Measurements from ENCODE around the gene MAN1C1. TPM values are rescaled to one million over a fixed set of nuclear protein-coding genes. Genes with fewer than 3 reads are reported as not detected.

Gene MAN1C1
- total RNA-seq, 2 donors from 2014 or later: 4.4 to 10.9 TPM

- H3K9me3 ChIP-seq: no peaks in the 10 kb centered on the region
- peaks cover 68% of the 10 kb centered on the region for H3K4me1 ChIP-seq
- H3K27ac ChIP-seq: peak overlapping the region in 2 of 4 donors; percentile 72 to 83
- intact Hi-C loops (cut with DNase I): no loop called here
- WGBS, 2 donors: 94 to 99% methylated on average over 13 to 17 of the region's 27 CpGs
- H3K27me3 ChIP-seq: no peaks in the 10 kb centered on the region
- DNase-seq: no peak
- TF ChIP-seq CTCF (IDR thresholded peaks at IDR 0.05): no peak
- no peak for TF ChIP-seq POLR2A (IDR thresholded peaks at IDR 0.05)
- H3K36me3 ChIP-seq (replicated peaks in 1 of 2; ENCODE audit: insufficient read depth in 1 of 2, low read depth in 2 of 2): no peaks in the 10 kb centered on the region
- ATAC-seq: no peak
- H3K4me3 ChIP-seq: no peak overlapping the region
Measured at GRCh38 chr1:25769625-25770383, 153.2 kb downstream of the MAN1C1 start.

GRCh38 chr1:25770541-25771220, 154.1 kb downstream of the MAN1C1 start:
- Histone ChIP-seq H3K36me3 (replicated peaks in 1 of 2; ENCODE audit: insufficient read depth in 1 of 2, low read depth in 2 of 2) (no peaks in the 10 kb centered on the region), H3K27me3 (no peaks in the 10 kb centered on the region), H3K4me1 (peaks cover 71% of the 10 kb centered on the region), H3K9me3 (no peaks in the 10 kb centered on the region), H3K27ac (peak overlapping the region; percentile 72 to 85 (median 78)), H3K4me3 (no peak overlapping the region)
- DNase-seq (no peak), ATAC-seq (no peak)
- WGBS, 2 donors: 67 to 77% methylated on average over 14 of the region's 14 CpGs
- TF ChIP-seq POLR2A (IDR thresholded peaks at IDR 0.05) (no peak), CTCF (IDR thresholded peaks at IDR 0.05) (no peak)
- intact Hi-C loops (cut with DNase I): no loop called here

GRCh38 chr1:25771221-25772114, 154.9 kb downstream of the MAN1C1 start:
- Histone ChIP-seq H3K4me1 (peaks cover 66% of the 10 kb centered on the region), H3K27me3 (no peaks in the 10 kb centered on the region), H3K9me3 (no peaks in the 10 kb centered on the region), H3K4me3 (no peak overlapping the region), H3K27ac (peak overlapping the region; percentile 72 to 85 (median 78)), H3K36me3 (replicated peaks in 1 of 2; ENCODE audit: insufficient read depth in 1 of 2, low read depth in 2 of 2) (no peaks in the 10 kb centered on the region)
- intact Hi-C loops (cut with DNase I): no loop called here
- TF ChIP-seq POLR2A (IDR thresholded peaks at IDR 0.05) (peak in 2 of 3 donors; percentile 26 to 31), CTCF (IDR thresholded peaks at IDR 0.05) (no peak)
- DNase-seq (peak; percentile 87 to 93 (median 91)), ATAC-seq (peak; percentile 52)
- 10% methylated on average over 28 to 34 of the region's 34 CpGs for WGBS, 2 donors

- H3K9me3 ChIP-seq: no peaks in the 10 kb centered on the region
- intact Hi-C loops (cut with DNase I): no loop called here
- peak; percentile 25 to 49 (median 37) for DNase-seq
- no peaks in the 10 kb centered on the region for H3K36me3 ChIP-seq (replicated peaks in 1 of 2; ENCODE audit: insufficient read depth in 1 of 2, low read depth in 2 of 2)
- ATAC-seq: no peak
- H3K27ac ChIP-seq: peak overlapping the region; percentile 72 to 85 (median 78)
- peaks cover 61% of the 10 kb centered on the region for H3K4me1 ChIP-seq
- no peaks in the 10 kb centered on the region for H3K27me3 ChIP-seq
- no peak overlapping the region for H3K4me3 ChIP-seq
- TF ChIP-seq POLR2A (IDR thresholded peaks at IDR 0.05) (no peak), CTCF (IDR thresholded peaks at IDR 0.05) (no peak)
- WGBS, 2 donors: 39 to 40% methylated on average over 5 of the region's 5 CpGs
Measured at GRCh38 chr1:25772164-25772563, 155.6 kb downstream of the MAN1C1 start.

Measured in body of pancreas (tissue), 4 donors.